Measurements from ENCODE around the gene RAPGEF4. TPM values are rescaled to one million over a fixed set of nuclear protein-coding genes. Genes with fewer than 3 reads are reported as not detected.

The RAPGEF4 gene
- total and polyA plus RNA-seq, 2 of the 8 experiments (the other 6 are each of a cell fraction or from before 2014, with no cell fraction given) = 1.2 to 2.6 TPM

GRCh38 chr2:172830482-172830881 is 94.8 kb downstream of the RAPGEF4 start:
- Histone ChIP-seq H2BK120ac (replicated peaks; ENCODE audit: low read depth, low read length) (no peak overlapping the region), H3K23ac (ENCODE audit: insufficient read length) (no peak overlapping the region), H2BK15ac (ENCODE audit: low read length) (no peak overlapping the region), H2BK12ac (ENCODE audit: low read depth, low read length) (no peak overlapping the region), H3K9ac (replicated peaks in 1 of 4; ENCODE audit: extremely low read depth in 1 of 4, low read depth in 3 of 4, low read length in 3 of 4) (no peak overlapping the region), H3K56ac (replicated peaks; ENCODE audit: insufficient read length, low read depth, low read length) (no peak overlapping the region), H3K79me2 (ENCODE audit: control insufficient read depth in 1 of 2, insufficient read depth in 2 of 2, low read length in 2 of 2) (no peaks in the 10 kb centered on the region), H3K4me3 (ENCODE audit: extremely low read depth in 1 of 4, insufficient read depth in 2 of 4, low read depth in 3 of 4, low read length in 4 of 4) (no peak overlapping the region), H3K4me1 (replicated peaks in 1 of 4; ENCODE audit: control insufficient read depth in 3 of 4, insufficient read depth in 4 of 4, low read length in 3 of 4) (no peaks in the 10 kb centered on the region), H3K18ac (ENCODE audit: extremely low read depth, low read length) (no peak overlapping the region), H4K91ac (replicated peaks; ENCODE audit: insufficient read length, low read length) (no peak overlapping the region), H3K4me2 (ENCODE audit: insufficient read depth in 1 of 2, low read depth in 2 of 2, low read length in 2 of 2) (no peak overlapping the region), H3K79me1 (ENCODE audit: low read depth, low read length) (no peaks in the 10 kb centered on the region), H4K20me1 (replicated peaks in 1 of 2; ENCODE audit: control insufficient read depth in 1 of 2, insufficient read depth in 2 of 2, low read length in 2 of 2) (no peaks in the 10 kb centered on the region), H3K9me3 (ENCODE audit: insufficient read depth in 2 of 2, low read depth in 1 of 2, low read length in 1 of 2) (no peaks in the 10 kb centered on the region), H2BK20ac (ENCODE audit: low read length) (no peak overlapping the region), H2AK5ac (ENCODE audit: low read depth, low read length) (no peak overlapping the region), H4K8ac (ENCODE audit: extremely low read depth, insufficient read depth, low read length) (no peak overlapping the region), H3K36me3 (ENCODE audit: control insufficient read depth in 2 of 4, insufficient read depth in 4 of 4, low read length in 3 of 4) (no peaks in the 10 kb centered on the region), H4K5ac (ENCODE audit: insufficient read length, low read depth, low read length) (no peak overlapping the region), H3K14ac (ENCODE audit: insufficient read length) (no peak overlapping the region), H3K27me3 (replicated peaks in 1 of 4; ENCODE audit: control insufficient read depth in 3 of 4, extremely low read depth in 1 of 4, insufficient read depth in 3 of 4, low read length in 3 of 4) (no peaks in the 10 kb centered on the region), H3K23me2 (ENCODE audit: low read depth, low read length) (no peaks in the 10 kb centered on the region), H3K27ac (ENCODE audit: low read depth, low read length) (no peak overlapping the region), H2BK5ac (ENCODE audit: low read depth, low read length) (no peak overlapping the region), H3K4ac (replicated peaks; ENCODE audit: insufficient read length, low read depth, low read length) (no peak overlapping the region), H2AFZ (ENCODE audit: low read length) (no peak overlapping the region)
- DNase-seq (ENCODE audit: low read depth in 1 of 2, low spot score in 2 of 2) = no peak
- POLR2A ChIA-PET (ENCODE audit: partially characterized antibody) = no interaction called here
- CTCF ChIA-PET (ENCODE audit: partially characterized antibody) = interaction anchor here (2.0 to 2.4 kb wide), 2 partner anchors 24 to 35 kb away, joined by 6 to 8 read pairs; no protein-coding TSS in a partner anchor
- WGBS, 2 experiments (ENCODE audit: extremely low coverage in 1 of 2, insufficient coverage in 1 of 2, insufficient read length in 1 of 2, insufficient replicate concordance in 2 of 2, low coverage in 1 of 2, low lambda C conversion rate in 2 of 2, missing lambda C conversion rate in 1 of 2) = 80% methylated on average over 4 of the region's 4 CpGs; no CpG with 5 or more reads in 1 of the 2 experiments
- no peak for FAIRE-seq
- no peak for TF ChIP-seq EZH2 (IDR thresholded peaks at IDR 0.05; ENCODE audit: low read depth, low read length, severe bottlenecking)
- TF ChIP-seq JUND (IDR thresholded peaks at IDR 0.05; ENCODE audit: low read length) = no peak
- TF ChIP-seq CBX5 (IDR thresholded peaks at IDR 0.05; ENCODE audit: low read depth, low read length) = no peak
- no peak for TF ChIP-seq CBX8 (IDR thresholded peaks at IDR 0.05; ENCODE audit: borderline replicate concordance, low read depth, low read length)
- no peak for TF ChIP-seq SP2 (IDR thresholded peaks at IDR 0.05; ENCODE audit: low read length)
- TF ChIP-seq, protein P1, sequence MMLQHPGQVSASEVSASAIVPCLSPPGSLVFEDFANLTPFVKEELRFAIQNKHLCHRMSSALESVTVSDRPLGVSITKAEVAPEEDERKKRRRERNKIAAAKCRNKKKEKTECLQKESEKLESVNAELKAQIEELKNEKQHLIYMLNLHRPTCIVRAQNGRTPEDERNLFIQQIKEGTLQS (IDR thresholded peaks at IDR 0.05; ENCODE audit: insufficient read depth, low read depth, low read length) = no peak
- no peak for TF ChIP-seq RBBP5 (IDR thresholded peaks at IDR 0.05; ENCODE audit: borderline replicate concordance, low read depth, low read length)
- TF ChIP-seq TBP (IDR thresholded peaks at IDR 0.05; ENCODE audit: low read depth, low read length) = no peak
- no peak for TF ChIP-seq ASH2L (IDR thresholded peaks at IDR 0.05; ENCODE audit: low read length)
- TF ChIP-seq CEBPB (IDR thresholded peaks at IDR 0.05; ENCODE audit: low read depth, low read length) = no peak
- TF ChIP-seq CHD2 (IDR thresholded peaks at IDR 0.05; ENCODE audit: low read length) = no peak
- TF ChIP-seq USF2 (IDR thresholded peaks at IDR 0.05; ENCODE audit: low read length) = no peak
- TF ChIP-seq EGR1 (IDR thresholded peaks at IDR 0.05; ENCODE audit: borderline replicate concordance, low read depth, low read length) = no peak
- TF ChIP-seq RAD21 (IDR thresholded peaks at IDR 0.05 in 1 of 2, conservative IDR thresholded peaks at IDR 0.05 in 1 of 2; ENCODE audit: low read depth in 2 of 2, low read length in 2 of 2) = no peak

All from H1 (cell line).